ENCODE results near the gene SLFN13.

GRCh38 chr17:35406568-35406967 is 42.0 kb downstream of the SLFN13 start:
- TF ChIP-seq EP300 (IDR thresholded peaks at IDR 0.05): no peak
- TF ChIP-seq CTCF (IDR thresholded peaks at IDR 0.05): no peak
- no peak for TF ChIP-seq POLR2A (IDR thresholded peaks at IDR 0.05)

Data from tibial nerve (tissue), 4 donors.